AG04449 (cell line): Measurements from ENCODE around the gene IFT43.
A peak's percentile ranks its signal among the peaks of the same experiment; 100 is the strongest.

Experiments
- CTCF ChIA-PET: fragments of 350-600 bp; formaldehyde crosslinking; extraction: SDS; loops from one replicate; lab custom pipeline; 2021; ENCODE audit warnings: antibody characterized with exemption; lab: Yijun Ruan, JAX
- POLR2A ChIA-PET: fragments of 400-600, 350-600 bp; formaldehyde crosslinking; extraction: SDS; loops from one replicate; lab custom pipeline; 2020; ENCODE audit warnings: antibody characterized with exemption, inconsistent platforms; lab: Yijun Ruan, JAX
- DNase-seq: peaks from one replicate; pipeline ENCODE4 v3.0.0-alpha.2; 2010; ENCODE audit warnings: low read depth, low spot score
- H3K4me3 ChIP-seq: 2 replicates; pipeline ENCODE4 v1.5.1; 2011; ENCODE audit warnings: low read depth, mild to moderate bottlenecking, control low read depth, low read length
- TF ChIP-seq, protein P1 (sequence below): IDR thresholded peaks from one replicate; pipeline ENCODE4 v1.5.1; 2011; ENCODE audit warnings: mild to moderate bottlenecking, moderate library complexity, low read length, control low read depth, inconsistent platforms; ENCODE audit not compliant: insufficient read depth; ENCODE audit errors: missing control alignments

The IFT43 gene

GRCh38 chr14:75981426-75982265 lies 3.9 kb upstream of the IFT43 start, which contains the start of gene TGFB3:
Gene TGFB3 (minus strand): TSS chr14:75981995. CDS start chr14:75980893, 1,102 bp downstream.
- peak within 1 kb of the TSS; percentile 66 for H3K4me3 ChIP-seq
- peak; percentile 59 for DNase-seq
- POLR2A ChIA-PET, result interaction anchor here (0.7 to 1.8 kb wide), 4 partner anchors 160 to 273 kb away, joined by 3 to 7 read pairs (median 5); no protein-coding TSS in a partner anchor
- CTCF ChIA-PET, result interaction anchor here (0.7 to 20.2 kb wide), 23 partner anchors 8 to 405 kb away, joined by 3 to 715 read pairs (median 5); no protein-coding TSS in a partner anchor
- TF ChIP-seq, protein P1, sequence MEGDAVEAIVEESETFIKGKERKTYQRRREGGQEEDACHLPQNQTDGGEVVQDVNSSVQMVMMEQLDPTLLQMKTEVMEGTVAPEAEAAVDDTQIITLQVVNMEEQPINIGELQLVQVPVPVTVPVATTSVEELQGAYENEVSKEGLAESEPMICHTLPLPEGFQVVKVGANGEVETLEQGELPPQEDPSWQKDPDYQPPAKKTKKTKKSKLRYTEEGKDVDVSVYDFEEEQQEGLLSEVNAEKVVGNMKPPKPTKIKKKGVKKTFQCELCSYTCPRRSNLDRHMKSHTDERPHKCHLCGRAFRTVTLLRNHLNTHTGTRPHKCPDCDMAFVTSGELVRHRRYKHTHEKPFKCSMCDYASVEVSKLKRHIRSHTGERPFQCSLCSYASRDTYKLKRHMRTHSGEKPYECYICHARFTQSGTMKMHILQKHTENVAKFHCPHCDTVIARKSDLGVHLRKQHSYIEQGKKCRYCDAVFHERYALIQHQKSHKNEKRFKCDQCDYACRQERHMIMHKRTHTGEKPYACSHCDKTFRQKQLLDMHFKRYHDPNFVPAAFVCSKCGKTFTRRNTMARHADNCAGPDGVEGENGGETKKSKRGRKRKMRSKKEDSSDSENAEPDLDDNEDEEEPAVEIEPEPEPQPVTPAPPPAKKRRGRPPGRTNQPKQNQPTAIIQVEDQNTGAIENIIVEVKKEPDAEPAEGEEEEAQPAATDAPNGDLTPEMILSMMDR, result no peak

- peak overlapping the region; percentile 66 for H3K4me3 ChIP-seq
- no peak for DNase-seq
- POLR2A ChIA-PET, result interaction anchor here (0.7 to 1.8 kb wide), 4 partner anchors 161 to 274 kb away, joined by 3 to 7 read pairs (median 5); no protein-coding TSS in a partner anchor
- TF ChIP-seq, protein P1, result peak; percentile 84
- CTCF ChIA-PET, result interaction anchor here (0.7 to 20.2 kb wide), 43 partner anchors 9 to 406 kb away, joined by 3 to 715 read pairs (median 5); partner anchors contain the start of gene FLVCR2
These were observed 3.1 kb upstream of the IFT43 start for GRCh38 chr14:75982266-75983018.

DNA sequence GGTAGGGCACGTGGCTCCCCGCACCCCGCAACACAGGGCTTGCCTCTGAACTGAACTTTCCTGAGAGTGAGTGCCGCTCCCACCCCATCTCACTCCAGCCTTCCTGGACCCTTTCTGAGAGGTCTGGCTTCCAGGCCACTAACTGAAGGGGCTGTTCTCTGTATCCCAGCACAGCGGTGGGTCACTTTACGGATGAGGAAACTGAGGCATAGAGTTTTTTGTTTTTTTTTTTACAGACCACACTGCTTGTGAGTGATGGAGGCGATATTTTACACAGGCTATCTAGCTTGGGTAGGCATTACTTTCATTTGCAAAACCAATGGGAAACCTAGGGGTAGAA lies 2.6 kb upstream of the IFT43 start:
- TF ChIP-seq, protein P1, result no peak
- ChIA-PET CTCF (interaction anchor here (0.7 to 20.2 kb wide), 38 partner anchors 8 to 405 kb away, joined by 3 to 715 read pairs (median 6); partner anchors contain the start of gene FLVCR2), POLR2A (interaction anchor here (1.2 to 1.8 kb wide), 3 partner anchors 162 to 274 kb away, joined by 3 to 7 read pairs (median 7); no protein-coding TSS in a partner anchor)
- peak overlapping the region; percentile 66 for H3K4me3 ChIP-seq
- no peak for DNase-seq

DNA sequence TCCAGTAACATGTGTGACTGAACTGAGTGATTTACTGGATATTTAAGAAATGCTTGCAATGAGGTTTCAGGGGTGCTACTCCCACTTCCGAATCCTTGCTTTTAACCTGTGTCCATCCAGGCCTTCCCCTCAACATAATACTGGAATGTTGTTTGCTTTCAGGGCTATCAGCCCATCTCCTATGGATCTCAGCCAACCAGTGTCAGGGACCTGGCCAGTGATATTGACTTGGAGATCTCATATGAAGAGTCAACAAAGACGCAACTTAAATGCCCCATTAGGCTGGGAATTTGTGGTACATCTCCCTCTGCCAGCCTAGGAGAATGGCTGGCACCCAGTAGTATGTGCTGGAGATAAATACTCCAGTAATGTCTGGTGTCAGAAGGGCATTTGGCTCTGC lies 889 bp upstream of the IFT43 start:
- no peak overlapping the region for H3K4me3 ChIP-seq
- TF ChIP-seq, protein P1, result no peak
- POLR2A ChIA-PET, result no interaction called here
- CTCF ChIA-PET, result interaction anchor here (1.0 to 20.2 kb wide), 8 partner anchors 10 to 403 kb away, joined by 3 to 715 read pairs (median 31); partner anchors contain the start of gene ERG28
- no peak for DNase-seq

GRCh38 chr14:75986439-75986765 lies 839 bp downstream of the IFT43 start:
- H3K4me3 ChIP-seq, result peak overlapping the region; percentile 82
- ChIA-PET POLR2A (no interaction called here), CTCF (interaction anchor here (1.5 to 20.2 kb wide), 4 partner anchors 77 to 275 kb away, joined by 3 to 715 read pairs (median 282); no protein-coding TSS in a partner anchor)
- TF ChIP-seq, protein P1, result no peak
- DNase-seq, result no peak
